SU-DHL-6 (cell line): ENCODE results near the gene SIK2.
"Not testable (repeated sequence)": the region's sequence is repeated elsewhere in the genome, so short reads cannot be mapped to it uniquely, and the experiment has no call there.

ENCODE experiments used
- H2AFZ ChIP-seq: fragments of 200-600 bp; sonication (generic); 2 replicates; pipeline ENCODE4 v1.6.1; 2014; ENCODE audit warnings: low read depth, mild to moderate bottlenecking, moderate library complexity, mixed read lengths, antibody characterized with exemption, low read length; ENCODE audit not compliant: severe bottlenecking
- H3F3A ChIP-seq: fragments of 200-600 bp; shearing (Covaris generic); 2 replicates; pipeline ENCODE4 v1.6.0; 2016; ENCODE audit warnings: antibody characterized with exemption, mild to moderate bottlenecking; ENCODE audit not compliant: insufficient read depth
- H3K27ac ChIP-seq: fragments of 200-600 bp; sonication (generic); 2 replicates; pipeline ENCODE4 v1.5.1; 2016; ENCODE audit warnings: low read depth, mild to moderate bottlenecking, low read length, moderate library complexity, mixed read lengths
- H3K27me3 ChIP-seq: fragments of 200-600 bp; sonication (generic), shearing (Covaris generic); 2 replicates; pipeline ENCODE4 v1.6.0; 2014; ENCODE audit warnings: mild to moderate bottlenecking, low read length
- H3K36me3 ChIP-seq: fragments of 200-600 bp; sonication (generic); 2 replicates; pipeline ENCODE4 v1.6.1; 2014; ENCODE audit warnings: mild to moderate bottlenecking, low read length, mixed read lengths
- H3K4me2 ChIP-seq: fragments of 300-600, 200-600 bp; shearing (Covaris generic), sonication (generic); 2 replicates; pipeline ENCODE4 v1.6.0; 2014; ENCODE audit warnings: low read length, low read depth, mild to moderate bottlenecking; ENCODE audit not compliant: poor library complexity, severe bottlenecking
- H3K4me3 ChIP-seq: fragments of 200-600 bp; sonication (generic); 2 replicates; pipeline ENCODE4 v1.5.1; 2014; ENCODE audit warnings: antibody characterized with exemption, low read length, mild to moderate bottlenecking, mixed read lengths; ENCODE audit not compliant: insufficient read depth, poor library complexity, severe bottlenecking
- H3K79me2 ChIP-seq: fragments of 200-600 bp; sonication (generic); 2 replicates; pipeline ENCODE4 v1.6.1; 2014; ENCODE audit warnings: mild to moderate bottlenecking, low read length, moderate library complexity; ENCODE audit not compliant: insufficient read depth
- H3K9ac ChIP-seq: fragments of 200-600 bp; sonication (generic); 2 replicates; pipeline ENCODE4 v1.7.0; 2014; ENCODE audit warnings: mild to moderate bottlenecking, low read length
- H3K9me2 ChIP-seq: fragments of 200-600 bp; sonication (generic); replicated peaks from 2 replicates; pipeline ENCODE4 v1.6.1; 2014; ENCODE audit warnings: low read length; ENCODE audit not compliant: insufficient read depth
- H3K9me3 ChIP-seq: fragments of 200-600 bp; sonication (generic); 2 replicates; pipeline ENCODE4 v1.6.1; 2014; ENCODE audit warnings: low read length, mixed read lengths; ENCODE audit not compliant: insufficient read depth
- H4K20me1 ChIP-seq: fragments of 200-600 bp; sonication (generic); 2 replicates; pipeline ENCODE4 v1.6.1; 2014; ENCODE audit warnings: low read depth, mild to moderate bottlenecking, antibody characterized with exemption, low read length, moderate library complexity, mixed read lengths
- EZH2phosphoT487 ChIP-seq: fragments of 200-600 bp; sonication (generic), shearing (Covaris generic); conservative IDR thresholded peaks from 2 replicates; pipeline ENCODE4 v1.6.1; 2018; ENCODE audit warnings: mild to moderate bottlenecking, antibody characterized with exemption, low read length, moderate library complexity, mixed read lengths
- TF ChIP-seq, protein P1 (sequence below): fragments of 200-600 bp; sonication (generic); IDR thresholded peaks from one replicate; pipeline ENCODE4 v1.5.1; 2017; ENCODE audit warnings: antibody characterized with exemption, mild to moderate bottlenecking, low read length, moderate library complexity; ENCODE audit not compliant: insufficient read depth, poor library complexity, severe bottlenecking

Gene SIK2

DNA sequence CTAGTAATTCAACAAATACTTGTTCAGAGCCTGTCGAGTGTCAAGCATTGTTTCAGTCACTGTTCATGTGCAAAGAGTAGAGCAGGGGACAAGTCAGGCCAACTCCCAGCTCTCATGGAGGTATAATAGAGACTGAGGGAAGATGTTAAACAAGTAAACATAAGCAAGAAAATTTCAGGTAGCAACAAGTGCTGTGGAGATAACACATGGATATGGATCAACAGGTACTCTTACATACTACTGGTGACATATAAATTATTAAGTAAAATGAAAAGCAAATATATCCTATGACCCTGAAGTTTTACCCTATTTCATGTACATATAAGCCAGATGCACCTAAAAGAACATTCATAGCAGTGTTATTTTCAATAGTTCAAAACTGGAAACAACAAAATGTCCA, 42.7 kb downstream of the SIK2 start:
- H3F3A ChIP-seq: no peaks in the 10 kb centered on the region
- H3K79me2 ChIP-seq: no peaks in the 10 kb centered on the region
- H3K9me2 ChIP-seq: no peaks in the 10 kb centered on the region
- H3K9me3 ChIP-seq: no peaks in the 10 kb centered on the region
- H3K9ac ChIP-seq: no peak overlapping the region
- H3K4me3 ChIP-seq: no peak overlapping the region
- no peaks in the 10 kb centered on the region for H4K20me1 ChIP-seq
- no peak overlapping the region for H3K27ac ChIP-seq
- H3K36me3 ChIP-seq: no peaks in the 10 kb centered on the region
- H3K27me3 ChIP-seq: no peaks in the 10 kb centered on the region
- H3K4me2 ChIP-seq: no peak overlapping the region
- no peak overlapping the region for H2AFZ ChIP-seq
- TF ChIP-seq EZH2phosphoT487: no peak
- TF ChIP-seq, protein P1, sequence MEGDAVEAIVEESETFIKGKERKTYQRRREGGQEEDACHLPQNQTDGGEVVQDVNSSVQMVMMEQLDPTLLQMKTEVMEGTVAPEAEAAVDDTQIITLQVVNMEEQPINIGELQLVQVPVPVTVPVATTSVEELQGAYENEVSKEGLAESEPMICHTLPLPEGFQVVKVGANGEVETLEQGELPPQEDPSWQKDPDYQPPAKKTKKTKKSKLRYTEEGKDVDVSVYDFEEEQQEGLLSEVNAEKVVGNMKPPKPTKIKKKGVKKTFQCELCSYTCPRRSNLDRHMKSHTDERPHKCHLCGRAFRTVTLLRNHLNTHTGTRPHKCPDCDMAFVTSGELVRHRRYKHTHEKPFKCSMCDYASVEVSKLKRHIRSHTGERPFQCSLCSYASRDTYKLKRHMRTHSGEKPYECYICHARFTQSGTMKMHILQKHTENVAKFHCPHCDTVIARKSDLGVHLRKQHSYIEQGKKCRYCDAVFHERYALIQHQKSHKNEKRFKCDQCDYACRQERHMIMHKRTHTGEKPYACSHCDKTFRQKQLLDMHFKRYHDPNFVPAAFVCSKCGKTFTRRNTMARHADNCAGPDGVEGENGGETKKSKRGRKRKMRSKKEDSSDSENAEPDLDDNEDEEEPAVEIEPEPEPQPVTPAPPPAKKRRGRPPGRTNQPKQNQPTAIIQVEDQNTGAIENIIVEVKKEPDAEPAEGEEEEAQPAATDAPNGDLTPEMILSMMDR: no peak

DNA sequence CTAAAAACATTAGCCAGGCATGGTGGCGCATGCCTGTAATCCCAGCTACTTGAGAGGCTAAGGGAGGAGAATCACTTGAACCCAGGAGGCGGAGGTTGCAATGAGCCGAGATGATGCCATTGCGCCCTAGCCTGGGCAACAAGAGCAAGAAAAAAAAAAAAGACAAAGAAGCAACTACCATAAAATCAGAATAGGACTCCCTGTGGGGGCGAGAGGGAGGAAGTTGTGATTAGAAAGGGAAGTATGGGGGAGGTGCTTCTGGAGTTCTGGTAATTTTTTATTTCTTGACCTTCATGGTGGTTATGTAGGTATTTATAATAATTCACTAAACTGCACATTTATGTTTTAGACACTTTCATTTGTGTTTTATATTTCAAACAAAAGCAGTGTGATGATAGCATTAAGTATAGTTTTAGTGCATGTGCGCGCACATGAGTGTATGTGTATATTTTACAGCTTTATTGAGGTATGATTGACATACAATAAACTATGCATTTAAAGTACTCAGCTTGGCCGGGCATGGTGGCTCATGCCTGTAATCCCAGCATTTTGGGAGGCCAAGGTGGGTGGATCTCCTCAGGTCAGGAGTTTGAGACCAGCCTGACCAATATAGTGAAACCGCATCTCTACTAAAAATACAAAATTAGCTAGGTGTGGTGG, 43.5 kb downstream of the SIK2 start:
- Histone ChIP-seq H3K36me3 (no peaks in the 10 kb centered on the region; the same call in 1 of the 2 replicates), H2AFZ (no peak overlapping the region), H3K4me2 (no peak overlapping the region), H4K20me1 (no peaks in the 10 kb centered on the region), H3F3A (no peaks in the 10 kb centered on the region), H3K27ac (no peak overlapping the region), H3K4me3 (no peak overlapping the region), H3K79me2 (no peaks in the 10 kb centered on the region), H3K9ac (no peak overlapping the region), H3K9me2 (no peaks in the 10 kb centered on the region), H3K9me3 (no peaks in the 10 kb centered on the region), H3K27me3 (no peaks in the 10 kb centered on the region)
- TF ChIP-seq, protein P1: no peak
- TF ChIP-seq EZH2phosphoT487: no peak

DNA sequence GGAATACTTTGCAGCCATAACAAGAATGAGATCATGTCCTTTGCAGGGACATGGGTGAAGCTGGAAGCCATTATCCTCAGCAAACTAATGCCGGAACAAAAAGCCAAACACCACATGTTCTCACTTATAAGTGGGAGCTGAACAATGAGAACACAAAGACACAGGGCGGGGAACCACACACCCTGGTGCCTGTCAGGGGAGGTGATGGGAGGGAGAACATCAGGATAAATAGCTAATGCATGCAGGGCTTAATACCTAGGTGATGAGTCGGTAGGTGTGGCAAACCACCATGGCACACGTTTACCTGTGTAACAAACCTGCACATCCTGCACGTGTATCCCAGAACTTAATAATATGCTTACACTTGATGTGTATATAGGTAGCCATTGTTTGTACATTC, 49.1 kb downstream of the SIK2 start:
- H3K36me3 ChIP-seq, H3K9me3 ChIP-seq, H3K9me2 ChIP-seq, H2AFZ ChIP-seq, H3K9ac ChIP-seq, H3K4me3 ChIP-seq, H3K4me2 ChIP-seq, H3K27me3 ChIP-seq, H3K79me2 ChIP-seq, H3K27ac ChIP-seq, H4K20me1 ChIP-seq, H3F3A ChIP-seq: not testable (repeated sequence)

DNA sequence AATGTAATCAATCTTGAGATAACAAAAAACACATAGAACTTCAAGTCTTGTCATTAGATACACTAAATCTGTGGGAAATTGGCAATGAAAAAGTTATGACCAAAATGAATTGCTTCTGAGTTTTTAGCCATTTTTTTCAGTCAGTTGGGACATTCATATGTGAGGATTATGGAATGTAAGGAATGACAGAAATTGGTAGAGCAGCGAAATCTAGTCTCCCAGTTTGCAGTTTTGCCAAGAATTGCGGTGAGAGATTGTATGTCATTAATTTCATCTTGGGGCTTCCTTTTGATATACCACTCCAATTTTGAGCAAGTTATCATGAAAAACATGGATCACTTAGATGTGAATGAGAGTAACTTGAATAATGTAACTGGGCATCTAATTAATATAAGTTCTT, 49.9 kb downstream of the SIK2 start:
- Histone ChIP-seq H2AFZ (no peak overlapping the region), H3K9me3 (no peaks in the 10 kb centered on the region), H3K9me2 (no peaks in the 10 kb centered on the region), H3K27me3 (no peaks in the 10 kb centered on the region), H3K27ac (no peak overlapping the region), H3K79me2 (no peaks in the 10 kb centered on the region), H3F3A (no peaks in the 10 kb centered on the region), H4K20me1 (no peaks in the 10 kb centered on the region), H3K36me3 (no peaks in the 10 kb centered on the region; the same call in 1 of the 2 replicates), H3K4me3 (no peak overlapping the region), H3K4me2 (no peak overlapping the region), H3K9ac (no peak overlapping the region)
- no peak for TF ChIP-seq EZH2phosphoT487
- TF ChIP-seq, protein P1: no peak
